C1 segment of cervical spinal cord (tissue), 14 donors: ENCODE measurements around the gene APBB2.
"Not testable (repeated sequence)": the region's sequence is repeated elsewhere in the genome, so short reads cannot be mapped to it uniquely, and the experiment has no call there.

Source experiments
- DNase-seq, 14 donors: peaks; one replicate each; lab custom pipeline; 2025; lab: John Stamatoyannopoulos, UW

Gene APBB2

GRCh38 chr4:41066049-41066448 lies 148.3 kb downstream of the APBB2 start:
- DNase-seq, result no peak

- DNase-seq, result no peak
These were observed 148.8 kb downstream of the APBB2 start for GRCh38 chr4:41065434-41066006.

DNA sequence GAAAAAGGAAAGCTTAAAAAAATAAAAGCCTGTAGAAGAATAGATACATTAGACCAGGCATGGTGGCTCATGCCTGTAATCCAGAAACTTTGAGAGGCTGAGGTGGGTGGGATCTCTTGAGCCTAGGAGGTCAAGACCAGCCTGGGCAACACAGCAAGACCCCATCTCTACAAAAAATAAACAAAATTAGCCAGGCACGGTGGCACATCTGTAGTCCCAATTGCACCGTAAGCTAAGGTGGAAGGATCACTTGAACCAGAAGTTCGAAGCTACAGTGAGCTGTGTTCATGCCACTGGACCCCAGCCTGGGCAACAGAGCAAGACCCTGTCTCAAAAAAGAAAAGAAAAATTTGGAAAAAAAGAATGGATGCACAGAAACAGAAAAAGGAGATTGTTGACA lies 149.4 kb downstream of the APBB2 start:
- no peak for DNase-seq

- no peak for DNase-seq
These were observed 152.7 kb downstream of the APBB2 start for GRCh38 chr4:41061482-41062185.

GRCh38 chr4:41060352-41061334 lies 153.7 kb downstream of the APBB2 start:
- DNase-seq, result no peak

DNA sequence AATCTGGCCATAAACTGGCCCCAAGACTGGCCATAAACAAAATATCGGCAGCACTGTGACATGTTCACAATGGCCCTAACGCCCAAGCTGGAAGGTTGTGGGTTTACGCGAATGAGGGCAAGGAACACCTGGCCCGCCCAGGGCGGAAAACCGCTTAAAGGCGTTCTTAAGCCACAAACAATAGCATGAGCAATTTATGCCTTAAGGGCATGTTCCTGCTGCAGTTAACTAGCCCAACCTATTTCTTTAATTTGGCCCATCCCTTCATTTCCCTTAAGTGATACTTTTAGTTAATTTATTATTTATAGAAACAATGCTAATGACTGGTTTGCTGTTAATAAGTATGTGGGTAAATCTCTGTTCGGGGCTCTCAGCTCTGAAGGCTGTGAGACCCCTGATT lies 154.9 kb downstream of the APBB2 start:
- not testable (repeated sequence) for DNase-seq

- no peak for DNase-seq
These were observed 155.9 kb downstream of the APBB2 start for GRCh38 chr4:41058426-41058825.

DNA sequence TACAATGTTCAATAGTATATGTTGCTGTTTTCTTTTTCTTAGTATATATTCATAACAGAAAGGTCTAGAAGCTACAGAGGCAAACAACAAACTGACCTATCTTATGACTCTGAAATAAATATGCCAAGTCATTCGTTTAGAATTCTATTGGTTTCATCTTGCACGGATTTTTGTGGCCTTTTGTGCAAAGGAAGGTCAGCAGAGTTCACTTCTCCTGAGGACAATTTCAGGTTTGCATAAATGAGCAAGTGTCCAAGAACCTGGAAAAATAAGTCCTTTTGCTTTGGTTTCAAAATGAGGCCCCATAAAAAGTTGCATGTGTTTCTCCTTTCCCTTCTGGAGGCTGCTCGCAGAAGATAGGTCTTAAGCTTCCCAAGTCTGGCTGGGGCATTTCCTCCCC lies 156.9 kb downstream of the APBB2 start:
- DNase-seq, result no peak

- no peak for DNase-seq
These were observed 162.1 kb downstream of the APBB2 start for GRCh38 chr4:41052287-41052686.

GRCh38 chr4:41050880-41051775 lies 163.2 kb downstream of the APBB2 start:
- no peak for DNase-seq

- DNase-seq, result no peak
These were observed 164.2 kb downstream of the APBB2 start for GRCh38 chr4:41050116-41050515.

DNA sequence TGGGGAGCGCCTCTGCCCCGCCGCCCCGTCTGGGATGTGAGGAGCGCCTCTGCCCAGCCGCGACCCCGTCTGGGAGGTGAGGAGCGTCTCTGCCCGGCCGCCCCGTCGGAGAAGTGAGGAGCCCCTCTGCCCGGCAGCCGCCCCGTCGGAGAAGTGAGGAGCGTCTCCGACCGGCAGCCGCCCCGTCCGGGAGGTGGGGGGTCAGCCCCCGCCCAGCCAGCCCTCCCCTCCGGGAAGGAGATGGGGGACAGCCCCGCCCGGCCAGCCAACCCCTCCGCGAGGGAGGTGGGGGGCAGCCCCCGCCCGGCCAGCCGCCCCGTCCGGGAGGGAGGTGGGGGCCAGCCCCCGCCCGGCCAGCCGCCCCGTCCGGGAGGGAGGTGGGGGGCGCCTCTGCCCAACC lies 165.2 kb downstream of the APBB2 start:
- not testable (repeated sequence) for DNase-seq

- DNase-seq, result no peak
These were observed 169.6 kb downstream of the APBB2 start for GRCh38 chr4:41044791-41045190.

GRCh38 chr4:41044165-41044564 lies 170.2 kb downstream of the APBB2 start:
- DNase-seq, result no peak

DNA sequence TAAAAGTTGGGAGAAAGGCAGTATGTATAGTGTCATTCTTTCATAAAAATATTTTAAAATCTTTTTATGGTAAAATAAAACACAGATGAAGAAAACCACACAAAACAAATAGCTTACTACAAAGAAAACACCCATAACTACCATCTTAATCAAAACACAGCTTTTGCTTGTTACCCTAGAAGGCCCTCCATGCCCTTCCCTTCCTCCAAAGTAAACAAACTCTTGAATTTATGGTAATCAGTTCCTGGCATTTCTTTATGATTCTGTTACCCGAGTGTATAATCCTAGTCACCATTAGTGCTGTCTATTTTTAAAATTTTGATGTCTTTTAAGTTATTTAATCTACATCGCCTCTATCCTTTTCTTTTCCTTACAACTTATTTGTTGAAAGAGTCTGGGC lies 170.9 kb downstream of the APBB2 start:
- DNase-seq, result no peak

- DNase-seq, result no peak
These were observed 172.8 kb downstream of the APBB2 start for GRCh38 chr4:41041551-41041950.

DNA sequence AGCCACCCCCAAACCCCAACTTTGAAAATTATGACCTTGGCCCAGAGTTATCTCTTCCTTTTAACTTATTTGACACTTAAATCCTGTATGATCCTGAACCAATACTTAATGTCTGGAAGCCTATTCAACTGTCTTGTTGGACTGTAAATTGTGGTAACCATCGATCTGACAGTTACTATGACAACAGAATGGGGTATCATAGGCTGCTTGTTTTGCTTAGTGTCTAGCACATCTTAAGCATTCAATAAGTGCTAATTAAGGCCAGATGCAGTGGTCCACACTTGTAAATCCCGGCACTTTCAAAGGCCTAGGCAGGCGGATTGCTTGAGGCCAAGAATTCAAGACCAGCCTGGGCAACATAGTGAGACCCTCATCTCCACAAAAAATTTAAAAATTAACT lies 175.0 kb downstream of the APBB2 start:
- no peak for DNase-seq

DNA sequence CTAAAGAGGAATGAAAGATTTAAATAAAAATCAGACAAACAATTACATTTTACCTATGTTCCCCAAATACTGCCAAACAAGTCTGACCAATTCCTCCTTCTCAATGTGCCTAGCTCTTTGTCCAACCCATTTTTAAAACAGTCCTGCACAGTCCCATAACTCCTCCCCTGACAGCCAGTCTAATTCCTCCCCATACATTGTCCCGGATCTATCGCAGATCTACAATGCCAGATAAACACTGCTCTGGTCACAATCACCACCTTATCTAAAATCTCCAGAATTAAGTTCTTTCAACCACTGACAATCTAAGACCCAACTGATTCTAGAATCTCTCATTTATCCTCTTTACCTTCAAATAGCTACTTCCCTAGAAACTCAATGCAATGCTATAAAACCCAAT lies 176.0 kb downstream of the APBB2 start:
- DNase-seq, result no peak

GRCh38 chr4:41029098-41029497 lies 185.2 kb downstream of the APBB2 start:
- DNase-seq, result no peak

DNA sequence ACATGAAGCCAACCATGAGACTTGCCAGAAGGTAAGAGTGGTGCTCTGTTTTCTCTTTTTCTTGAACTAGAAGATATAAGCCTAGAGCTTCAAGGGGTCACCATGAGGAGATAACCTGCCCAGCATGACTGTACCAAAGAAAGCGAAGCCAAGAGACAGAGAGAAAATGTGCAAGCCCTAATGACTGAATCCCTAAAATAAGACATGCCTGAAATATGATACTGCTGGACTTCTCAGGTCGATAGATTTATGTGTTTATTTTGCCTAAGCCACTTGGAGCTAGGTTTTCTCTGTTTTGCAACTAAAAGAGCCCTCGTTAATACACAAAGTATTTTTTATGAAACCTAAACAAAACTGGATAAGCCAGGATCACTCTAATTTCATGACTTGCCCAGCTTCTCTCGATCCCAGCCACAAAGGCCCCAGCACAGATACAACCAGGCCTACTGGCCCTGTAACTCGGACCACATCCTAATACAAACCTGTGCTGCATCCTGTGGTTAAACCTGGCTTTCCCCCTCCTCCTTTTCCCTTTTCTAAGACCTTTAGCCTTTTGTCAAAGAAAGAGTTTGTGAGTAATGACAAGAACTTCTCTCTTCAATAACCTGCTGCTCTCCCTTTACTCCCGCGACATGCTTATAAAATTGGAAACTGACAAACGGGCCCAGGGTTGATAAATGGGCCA lies 185.8 kb downstream of the APBB2 start:
- no peak for DNase-seq

DNA sequence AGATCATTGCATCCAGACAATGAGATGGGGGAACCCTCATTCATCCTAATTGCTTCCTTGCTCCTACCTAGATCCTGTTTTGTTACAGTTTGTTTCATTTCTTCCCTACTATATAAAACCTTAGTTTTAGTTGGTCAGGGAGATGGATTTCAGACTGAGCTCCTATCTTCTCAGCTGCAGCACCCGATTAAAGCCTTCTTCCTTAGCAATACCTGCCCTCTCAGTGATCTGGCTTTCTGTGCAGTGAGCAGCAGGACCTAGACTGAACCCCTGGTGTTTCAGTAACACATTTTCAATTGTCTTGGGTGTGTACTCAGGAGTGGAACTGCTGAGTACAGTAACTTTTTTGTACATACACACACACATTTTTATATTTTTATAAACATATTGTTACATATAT lies 187.4 kb downstream of the APBB2 start:
- no peak for DNase-seq
